Testis (tissue), 2 donors: ENCODE measurements around the gene KRTAP3-2.

Experiments used
- POLR2A ChIP-seq: fragments of 450-650 bp; IDR thresholded peaks from one replicate; pipeline ENCODE4 v1.6.1; 2017; ENCODE audit warnings: antibody characterized with exemption, mild to moderate bottlenecking, moderate library complexity
- TF ChIP-seq, protein P1 (sequence below), 3 experiments: fragments of 450-650 bp in 2 of 3; fragments of 200-600 bp in 1 of 3; sonication (generic) in 1 of 3; IDR thresholded peaks; one replicate each; pipeline ENCODE4 v1.5.1; 2016 to 2019; ENCODE audit warnings: antibody characterized with exemption in 3 of 3, mild to moderate bottlenecking in 2 of 3, moderate library complexity in 1 of 3

DNA sequence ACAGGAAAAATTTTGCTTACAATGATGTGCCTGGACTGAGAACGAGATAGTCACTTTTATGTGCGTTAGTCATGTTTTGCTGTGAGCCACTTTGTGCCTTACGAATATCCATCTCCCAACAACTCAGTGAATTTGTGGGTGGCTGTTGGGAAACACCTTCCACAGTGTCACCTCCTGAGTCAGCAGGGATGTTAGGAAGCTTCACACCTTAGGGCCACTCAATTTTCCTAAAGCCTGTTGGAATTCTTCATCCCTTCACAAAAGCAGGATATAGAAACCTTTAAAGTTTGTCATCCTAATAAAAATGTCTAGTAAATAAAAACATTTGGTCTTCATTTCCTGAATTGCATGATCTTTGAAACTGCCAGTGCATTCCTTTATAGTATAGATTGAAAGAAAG lies 13.5 kb upstream of the KRTAP3-2 start:
- TF ChIP-seq, protein P1, sequence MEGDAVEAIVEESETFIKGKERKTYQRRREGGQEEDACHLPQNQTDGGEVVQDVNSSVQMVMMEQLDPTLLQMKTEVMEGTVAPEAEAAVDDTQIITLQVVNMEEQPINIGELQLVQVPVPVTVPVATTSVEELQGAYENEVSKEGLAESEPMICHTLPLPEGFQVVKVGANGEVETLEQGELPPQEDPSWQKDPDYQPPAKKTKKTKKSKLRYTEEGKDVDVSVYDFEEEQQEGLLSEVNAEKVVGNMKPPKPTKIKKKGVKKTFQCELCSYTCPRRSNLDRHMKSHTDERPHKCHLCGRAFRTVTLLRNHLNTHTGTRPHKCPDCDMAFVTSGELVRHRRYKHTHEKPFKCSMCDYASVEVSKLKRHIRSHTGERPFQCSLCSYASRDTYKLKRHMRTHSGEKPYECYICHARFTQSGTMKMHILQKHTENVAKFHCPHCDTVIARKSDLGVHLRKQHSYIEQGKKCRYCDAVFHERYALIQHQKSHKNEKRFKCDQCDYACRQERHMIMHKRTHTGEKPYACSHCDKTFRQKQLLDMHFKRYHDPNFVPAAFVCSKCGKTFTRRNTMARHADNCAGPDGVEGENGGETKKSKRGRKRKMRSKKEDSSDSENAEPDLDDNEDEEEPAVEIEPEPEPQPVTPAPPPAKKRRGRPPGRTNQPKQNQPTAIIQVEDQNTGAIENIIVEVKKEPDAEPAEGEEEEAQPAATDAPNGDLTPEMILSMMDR (IDR thresholded peaks at IDR 0.05), result no peak
- no peak for TF ChIP-seq POLR2A
